ENCODE results near the gene TSGA10.

- TF ChIP-seq POLR2A (IDR thresholded peaks at IDR 0.05), result no peak
- TF ChIP-seq CTCF (IDR thresholded peaks at IDR 0.05), result no peak
Observed at GRCh38 chr2:99127981-99128380, 26.8 kb downstream of the TSGA10 start.

Measured in testis (tissue), 2 donors.